ENCODE data around the gene MOCOS. TPM values are rescaled to one million over a fixed set of nuclear protein-coding genes. Genes with fewer than 3 reads are reported as not detected.

The MOCOS gene
- total RNA-seq, 2 experiments from 2014 or later: not detected

GRCh38 chr18:36188916-36189315 lies 1.6 kb downstream of the MOCOS start:
- no peak overlapping the region for H2AFZ ChIP-seq (ENCODE audit: low read length)
- ChIA-PET POLR2A (no interaction called here), CTCF (ENCODE audit: unreplicated experiment) (interaction anchor here (0.5 kb wide), 1 partner anchor 60 kb away, joined by 3 read pairs; the partner anchor contains the start of gene SLC39A6)
- H3K36me3 ChIP-seq (ENCODE audit: insufficient read depth, low read length): no peaks in the 10 kb centered on the region
- DNase-seq (ENCODE audit: low spot score): no peak
- H3K4me3 ChIP-seq (ENCODE audit: low read depth, low read length, poor library complexity, severe bottlenecking): no peak overlapping the region
- no peaks in the 10 kb centered on the region for H3K9me3 ChIP-seq (ENCODE audit: low read length)
- no peaks in the 10 kb centered on the region for H4K20me1 ChIP-seq (ENCODE audit: insufficient read depth, low read length)
- TF ChIP-seq CTCF (conservative IDR thresholded peaks at IDR 0.05; ENCODE audit: low read length): no peak
- no peak for TF ChIP-seq EZH2phosphoT487 (IDR thresholded peaks at IDR 0.05; ENCODE audit: borderline replicate concordance, low read depth, low read length)
- no peaks in the 10 kb centered on the region for H3K9me2 ChIP-seq (ENCODE audit: insufficient read depth, low read length)
- no TSS peak for BruUV-seq (replicated peaks)
- no peak overlapping the region for H3K27ac ChIP-seq (ENCODE audit: low read depth, low read length, poor library complexity, severe bottlenecking)
- no peaks in the 10 kb centered on the region for H3K79me2 ChIP-seq (ENCODE audit: insufficient read depth, low read depth, low read length)
- intact Hi-C loops (cut with micrococcal nuclease; ENCODE audit: unreplicated experiment): no loop called here
- no peak overlapping the region for H3K4me2 ChIP-seq (ENCODE audit: low read length)
- H3K4me1 ChIP-seq (ENCODE audit: insufficient read depth, low read length, poor library complexity, severe bottlenecking): no peaks in the 10 kb centered on the region

- no peaks in the 10 kb centered on the region for H3K36me3 ChIP-seq (ENCODE audit: insufficient read depth, low read length)
- H4K20me1 ChIP-seq (ENCODE audit: insufficient read depth, low read length): no peaks in the 10 kb centered on the region
- H3K9me3 ChIP-seq (ENCODE audit: low read length): no peaks in the 10 kb centered on the region
- no peaks in the 10 kb centered on the region for H3K79me2 ChIP-seq (ENCODE audit: insufficient read depth, low read depth, low read length)
- ChIA-PET POLR2A (interaction anchor here (0.5 kb wide), 1 partner anchor 131 kb away, joined by 3 read pairs; no protein-coding TSS in a partner anchor), CTCF (ENCODE audit: unreplicated experiment) (interaction anchor here (0.5 kb wide), 1 partner anchor 60 kb away, joined by 3 read pairs; the partner anchor contains the start of gene SLC39A6)
- no peak overlapping the region for H3K27ac ChIP-seq (ENCODE audit: low read depth, low read length, poor library complexity, severe bottlenecking)
- no peak overlapping the region for H3K4me2 ChIP-seq (ENCODE audit: low read length)
- H3K9me2 ChIP-seq (ENCODE audit: insufficient read depth, low read length): no peaks in the 10 kb centered on the region
- intact Hi-C loops (cut with micrococcal nuclease; ENCODE audit: unreplicated experiment): no loop called here
- BruUV-seq (replicated peaks): no TSS peak
- no peak overlapping the region for H2AFZ ChIP-seq (ENCODE audit: low read length)
- no peak for DNase-seq (ENCODE audit: low spot score)
- no peak overlapping the region for H3K4me3 ChIP-seq (ENCODE audit: low read depth, low read length, poor library complexity, severe bottlenecking)
- H3K4me1 ChIP-seq (ENCODE audit: insufficient read depth, low read length, poor library complexity, severe bottlenecking): no peaks in the 10 kb centered on the region
- TF ChIP-seq CTCF (conservative IDR thresholded peaks at IDR 0.05; ENCODE audit: low read length) (no peak), EZH2phosphoT487 (IDR thresholded peaks at IDR 0.05; ENCODE audit: borderline replicate concordance, low read depth, low read length) (no peak)
Observed at GRCh38 chr18:36189486-36189885, 2.2 kb downstream of the MOCOS start.

GRCh38 chr18:36191286-36191685 lies 4.0 kb downstream of the MOCOS start:
- Histone ChIP-seq H3K4me3 (ENCODE audit: low read depth, low read length, poor library complexity, severe bottlenecking) (no peak overlapping the region), H3K79me2 (ENCODE audit: insufficient read depth, low read depth, low read length) (no peaks in the 10 kb centered on the region), H3K9me3 (ENCODE audit: low read length) (no peaks in the 10 kb centered on the region), H3K4me2 (ENCODE audit: low read length) (no peak overlapping the region), H3K4me1 (ENCODE audit: insufficient read depth, low read length, poor library complexity, severe bottlenecking) (no peaks in the 10 kb centered on the region), H4K20me1 (ENCODE audit: insufficient read depth, low read length) (no peaks in the 10 kb centered on the region), H2AFZ (ENCODE audit: low read length) (no peak overlapping the region), H3K27ac (ENCODE audit: low read depth, low read length, poor library complexity, severe bottlenecking) (no peak overlapping the region), H3K36me3 (ENCODE audit: insufficient read depth, low read length) (no peaks in the 10 kb centered on the region), H3K9me2 (ENCODE audit: insufficient read depth, low read length) (no peaks in the 10 kb centered on the region)
- TF ChIP-seq EZH2phosphoT487 (IDR thresholded peaks at IDR 0.05; ENCODE audit: borderline replicate concordance, low read depth, low read length) (no peak), CTCF (conservative IDR thresholded peaks at IDR 0.05; ENCODE audit: low read length) (no peak)
- no peak for DNase-seq (ENCODE audit: low spot score)
- ChIA-PET POLR2A (no interaction called here), CTCF (ENCODE audit: unreplicated experiment) (no interaction called here)
- intact Hi-C loops (cut with micrococcal nuclease; ENCODE audit: unreplicated experiment): no loop called here
- no TSS peak for BruUV-seq (replicated peaks)
